Transverse colon (tissue), 4 donors: ENCODE data around the gene MYH14.

Experiments
- POLR2AphosphoS5 ChIP-seq, 3 donors: sonication (generic); formaldehyde crosslinking; IDR thresholded peaks; one replicate each; pipeline ENCODE4 v1.6.1; 2016; ENCODE audit warnings: antibody characterized with exemption in 3 of 3
- TF ChIP-seq, protein P1 (sequence below), 5 experiments: fragments of 200-600 bp in 3 of 5; fragments of 450-650 bp in 2 of 5; sonication (generic) in 3 of 5; IDR thresholded peaks; 1 replicate in 2 of 5; 2 replicates in 3 of 5; pipeline ENCODE4 v1.5.1; 2016 to 2017; ENCODE audit warnings: antibody characterized with exemption in 5 of 5, inconsistent platforms in 3 of 5, mild to moderate bottlenecking in 2 of 5, moderate library complexity in 1 of 5

DNA sequence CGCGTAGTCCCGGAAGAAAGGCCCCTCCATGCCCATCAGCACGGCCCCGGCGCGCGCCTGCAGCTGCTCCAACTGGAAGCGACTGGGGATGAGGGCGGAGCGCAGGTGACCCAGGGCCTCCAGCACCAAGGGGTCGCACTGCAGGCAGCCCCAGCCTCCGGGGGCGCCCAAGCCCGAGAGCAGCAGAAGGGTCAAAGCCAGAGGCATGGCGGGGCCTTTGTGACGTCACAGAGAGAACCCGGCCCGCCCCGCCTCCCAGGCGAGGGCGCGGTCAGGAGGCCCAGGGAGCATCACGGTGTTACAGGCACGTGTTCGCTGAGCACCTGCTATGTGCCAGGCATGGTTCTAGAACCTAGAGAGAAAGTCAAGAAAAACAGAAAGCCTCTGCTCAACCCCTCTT, 40.4 kb upstream of the MYH14 start, which contains the start of gene IZUMO2:
- TF ChIP-seq, protein P1, sequence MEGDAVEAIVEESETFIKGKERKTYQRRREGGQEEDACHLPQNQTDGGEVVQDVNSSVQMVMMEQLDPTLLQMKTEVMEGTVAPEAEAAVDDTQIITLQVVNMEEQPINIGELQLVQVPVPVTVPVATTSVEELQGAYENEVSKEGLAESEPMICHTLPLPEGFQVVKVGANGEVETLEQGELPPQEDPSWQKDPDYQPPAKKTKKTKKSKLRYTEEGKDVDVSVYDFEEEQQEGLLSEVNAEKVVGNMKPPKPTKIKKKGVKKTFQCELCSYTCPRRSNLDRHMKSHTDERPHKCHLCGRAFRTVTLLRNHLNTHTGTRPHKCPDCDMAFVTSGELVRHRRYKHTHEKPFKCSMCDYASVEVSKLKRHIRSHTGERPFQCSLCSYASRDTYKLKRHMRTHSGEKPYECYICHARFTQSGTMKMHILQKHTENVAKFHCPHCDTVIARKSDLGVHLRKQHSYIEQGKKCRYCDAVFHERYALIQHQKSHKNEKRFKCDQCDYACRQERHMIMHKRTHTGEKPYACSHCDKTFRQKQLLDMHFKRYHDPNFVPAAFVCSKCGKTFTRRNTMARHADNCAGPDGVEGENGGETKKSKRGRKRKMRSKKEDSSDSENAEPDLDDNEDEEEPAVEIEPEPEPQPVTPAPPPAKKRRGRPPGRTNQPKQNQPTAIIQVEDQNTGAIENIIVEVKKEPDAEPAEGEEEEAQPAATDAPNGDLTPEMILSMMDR (IDR thresholded peaks at IDR 0.05), result no peak
- no peak for TF ChIP-seq POLR2AphosphoS5 (IDR thresholded peaks at IDR 0.05)
